Astrocyte of the cerebellum (primary cell): Measurements from ENCODE around the gene LSR.

Experiments used
- DNase-seq: peaks from one replicate; pipeline ENCODE4 v3.0.0-alpha.2; 2011; ENCODE audit warnings: low read depth
- H3K4me3 ChIP-seq: 2 replicates; pipeline ENCODE4 v1.5.1; 2011; ENCODE audit warnings: mild to moderate bottlenecking, low read depth, low read length, moderate library complexity
- in situ Hi-C: cut with HindIII; loops from 2 replicates; pipeline ENCODE4 v1.10.0; 2017; ENCODE audit warnings: low sequenced_read_pairs
- TF ChIP-seq, protein P1 (sequence below): IDR thresholded peaks from 2 replicates; pipeline ENCODE4 v1.5.1; 2012; ENCODE audit warnings: low read length, low read depth, moderate library complexity, mild to moderate bottlenecking; ENCODE audit errors: missing control alignments

LSR gene

DNA sequence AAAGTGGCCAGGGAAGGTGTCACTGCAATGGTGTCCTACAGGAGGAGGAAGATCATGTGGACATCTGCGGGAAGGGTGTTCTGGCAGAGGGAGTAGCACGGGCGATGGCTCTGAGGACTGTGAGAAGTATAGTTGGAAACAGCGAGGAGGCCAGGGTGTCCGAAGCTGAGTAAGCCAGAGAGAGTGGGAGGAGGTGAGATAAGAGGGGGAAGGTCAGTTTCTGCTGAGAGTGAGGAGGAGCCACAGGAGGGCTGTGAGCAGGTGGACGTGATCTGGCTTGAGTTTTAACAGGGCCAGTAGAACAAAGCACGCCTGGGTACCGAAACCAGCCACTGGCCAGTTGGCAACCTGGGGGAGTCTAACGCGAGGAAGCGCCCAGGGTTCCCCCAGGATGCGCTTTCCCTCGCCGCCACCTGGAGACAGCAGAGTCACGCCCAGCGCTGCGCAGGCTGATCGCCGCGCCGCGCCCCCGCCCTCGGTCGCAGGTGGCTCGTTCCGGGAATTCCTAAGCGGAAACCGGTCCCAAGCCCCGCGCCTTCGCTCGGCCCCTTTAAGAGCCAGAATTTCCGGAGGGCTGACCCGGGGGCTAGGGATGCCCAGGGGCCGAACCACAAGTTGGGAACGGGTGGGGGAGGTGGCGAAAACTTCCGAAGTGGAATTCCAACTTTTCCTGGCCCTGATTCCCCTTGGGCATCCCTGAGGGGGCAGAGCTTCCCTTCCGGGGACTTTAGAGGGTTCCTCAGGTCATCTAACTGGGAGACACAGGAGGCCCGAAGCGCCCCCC lies 1.1 kb upstream of the LSR start:
- in situ Hi-C loops: no loop called here
- no peak overlapping the region for H3K4me3 ChIP-seq
- no peak for DNase-seq
- TF ChIP-seq, protein P1, sequence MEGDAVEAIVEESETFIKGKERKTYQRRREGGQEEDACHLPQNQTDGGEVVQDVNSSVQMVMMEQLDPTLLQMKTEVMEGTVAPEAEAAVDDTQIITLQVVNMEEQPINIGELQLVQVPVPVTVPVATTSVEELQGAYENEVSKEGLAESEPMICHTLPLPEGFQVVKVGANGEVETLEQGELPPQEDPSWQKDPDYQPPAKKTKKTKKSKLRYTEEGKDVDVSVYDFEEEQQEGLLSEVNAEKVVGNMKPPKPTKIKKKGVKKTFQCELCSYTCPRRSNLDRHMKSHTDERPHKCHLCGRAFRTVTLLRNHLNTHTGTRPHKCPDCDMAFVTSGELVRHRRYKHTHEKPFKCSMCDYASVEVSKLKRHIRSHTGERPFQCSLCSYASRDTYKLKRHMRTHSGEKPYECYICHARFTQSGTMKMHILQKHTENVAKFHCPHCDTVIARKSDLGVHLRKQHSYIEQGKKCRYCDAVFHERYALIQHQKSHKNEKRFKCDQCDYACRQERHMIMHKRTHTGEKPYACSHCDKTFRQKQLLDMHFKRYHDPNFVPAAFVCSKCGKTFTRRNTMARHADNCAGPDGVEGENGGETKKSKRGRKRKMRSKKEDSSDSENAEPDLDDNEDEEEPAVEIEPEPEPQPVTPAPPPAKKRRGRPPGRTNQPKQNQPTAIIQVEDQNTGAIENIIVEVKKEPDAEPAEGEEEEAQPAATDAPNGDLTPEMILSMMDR: no peak

GRCh38 chr19:35249146-35249847 lies 495 bp downstream of the LSR start:
- in situ Hi-C loops: no loop called here
- no peak overlapping the region for H3K4me3 ChIP-seq
- DNase-seq: no peak
- TF ChIP-seq, protein P1: no peak

DNA sequence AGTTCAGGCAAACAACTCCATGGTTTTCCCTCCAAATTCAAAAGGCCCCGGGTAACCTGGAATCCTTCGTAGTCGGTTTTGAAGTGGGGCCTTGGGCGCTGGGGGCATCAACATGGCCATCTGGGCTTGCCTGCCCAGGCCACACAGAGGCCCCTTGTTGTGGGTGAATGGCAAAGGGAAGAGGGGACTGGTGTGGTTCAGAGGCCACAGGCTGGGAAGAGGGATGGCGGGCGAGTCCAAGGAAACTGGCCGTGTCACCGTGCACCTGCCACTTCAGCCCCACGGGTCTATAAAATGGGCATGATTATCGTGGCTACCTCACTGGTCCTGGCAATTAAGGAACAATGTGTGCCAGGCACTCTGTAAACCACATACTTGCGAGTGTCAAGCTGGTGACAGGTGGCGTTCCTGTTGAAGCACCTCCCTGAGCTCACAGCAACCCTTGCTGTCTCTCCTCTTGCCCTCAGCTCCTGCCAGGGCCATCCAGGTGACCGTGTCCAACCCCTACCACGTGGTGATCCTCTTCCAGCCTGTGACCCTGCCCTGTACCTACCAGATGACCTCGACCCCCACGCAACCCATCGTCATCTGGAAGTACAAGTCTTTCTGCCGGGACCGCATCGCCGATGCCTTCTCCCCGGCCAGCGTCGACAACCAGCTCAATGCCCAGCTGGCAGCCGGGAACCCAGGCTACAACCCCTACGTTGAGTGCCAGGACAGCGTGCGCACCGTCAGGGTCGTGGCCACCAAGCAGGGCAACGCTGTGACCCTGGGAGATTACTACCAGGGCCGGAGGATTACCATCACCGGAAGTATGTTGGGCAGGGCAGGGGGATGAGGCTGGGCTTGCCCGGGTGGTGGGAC lies 1.3 kb downstream of the LSR start:
- in situ Hi-C loops: no loop called here
- H3K4me3 ChIP-seq: no peak overlapping the region
- DNase-seq: no peak
- TF ChIP-seq, protein P1: no peak

DNA sequence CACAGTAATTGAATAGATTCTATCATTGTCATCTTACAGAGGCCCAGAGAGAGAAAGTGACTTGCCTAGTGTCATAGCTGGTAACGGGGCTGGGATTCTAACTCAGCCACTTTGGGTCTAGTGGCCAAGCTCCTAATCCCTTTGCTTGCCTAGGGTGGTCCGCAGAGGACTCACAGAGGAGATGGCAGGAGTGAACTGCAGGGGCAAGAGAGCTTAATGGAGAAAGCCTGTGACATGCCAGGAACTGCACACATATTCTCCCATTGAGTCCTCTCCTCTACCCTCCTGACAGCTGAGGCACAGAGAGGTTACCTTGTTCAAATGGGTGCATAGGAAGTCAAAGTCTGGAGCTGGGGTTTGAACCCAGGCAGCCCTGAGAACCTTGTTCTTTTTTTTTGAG lies 2.7 kb downstream of the LSR start:
- no peak overlapping the region for H3K4me3 ChIP-seq
- in situ Hi-C loops: no loop called here
- no peak for DNase-seq
- TF ChIP-seq, protein P1: no peak

DNA sequence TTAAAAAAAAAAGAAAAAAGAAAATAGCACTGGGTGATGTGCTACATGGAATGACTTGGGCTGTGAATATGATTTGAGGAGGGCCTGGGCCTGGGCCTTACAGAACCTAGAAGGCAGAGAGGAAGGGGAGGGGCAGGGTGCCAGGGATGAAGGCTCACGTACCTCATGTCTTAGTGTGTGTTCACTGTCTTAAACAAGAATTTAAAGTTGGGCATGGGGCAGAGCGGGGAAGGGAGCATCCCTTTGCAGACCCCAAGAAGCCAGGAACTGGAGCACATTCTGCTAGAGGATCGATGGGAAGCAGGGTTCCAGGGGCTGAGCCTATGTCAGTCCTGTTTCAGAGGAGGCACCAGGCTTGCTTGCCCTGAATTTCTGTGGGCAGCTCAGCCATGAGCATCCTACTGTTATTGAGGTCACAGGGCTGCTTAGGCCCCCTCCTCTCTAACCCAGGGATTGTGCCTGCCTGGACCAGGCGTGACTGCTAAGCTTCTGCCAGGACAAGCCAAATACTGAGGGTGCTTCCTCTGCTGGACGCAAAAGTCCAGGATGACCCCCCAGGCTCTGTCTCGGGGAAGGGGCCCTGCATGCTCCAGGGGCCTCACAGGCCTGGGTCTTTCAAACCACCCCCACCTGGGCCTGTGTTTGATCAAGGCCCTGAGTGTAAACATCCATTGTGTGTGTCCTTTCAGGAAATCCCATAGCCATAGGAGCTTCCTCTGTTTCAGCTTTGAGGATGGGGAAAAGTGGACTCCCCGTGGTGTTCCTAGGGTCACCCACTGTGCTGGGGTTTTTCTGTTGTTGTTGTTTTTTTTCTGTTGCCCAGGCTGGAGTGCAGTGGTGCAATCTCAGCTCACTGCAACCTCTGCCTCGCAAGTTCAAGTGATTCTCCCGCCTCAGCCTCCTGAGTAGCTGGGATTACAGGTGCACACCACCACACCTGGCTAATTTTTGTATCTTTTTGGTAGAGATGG lies 4.8 kb downstream of the LSR start:
- no peak for DNase-seq

More for the DNA sequence above, 4.8 kb downstream of the LSR start:
- TF ChIP-seq, protein P1: no peak
- in situ Hi-C loops: no loop called here
- no peak overlapping the region for H3K4me3 ChIP-seq
